ENCODE measurements around the gene CD300LB.

CD300LB gene

DNA sequence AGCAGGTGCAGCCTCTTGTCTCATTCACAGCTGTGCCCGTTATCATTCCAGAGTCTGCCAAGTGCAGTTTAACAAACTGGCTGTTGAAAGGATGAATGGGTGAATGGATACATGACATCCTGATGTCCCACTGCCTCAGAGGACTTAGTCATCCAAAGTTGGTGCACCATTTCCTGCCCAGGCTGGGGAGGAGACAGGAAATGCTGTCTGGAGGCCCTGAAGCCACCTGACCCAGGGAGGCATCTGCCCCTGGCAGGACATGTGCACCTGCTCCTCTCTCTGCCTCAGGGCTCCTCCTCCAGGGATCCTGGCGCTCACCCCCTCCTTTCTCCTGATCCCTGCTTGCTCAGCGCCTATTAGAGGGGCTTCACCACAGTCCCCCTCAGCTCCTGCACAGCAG lies 16.5 kb upstream of the CD300LB start:
- Histone ChIP-seq H4K20me1 (ENCODE audit: insufficient read depth) (no peaks in the 10 kb centered on the region), H3K4me2 (no peak overlapping the region), H3K27ac (no peak overlapping the region), H3K4me1 (ENCODE audit: low read depth, poor library complexity, severe bottlenecking) (no peaks in the 10 kb centered on the region), H3K27me3 (ENCODE audit: insufficient read depth, low read depth) (peaks cover 61% of the 10 kb centered on the region), H3K9ac (no peak overlapping the region), H3K4me3 (IDR thresholded peaks at IDR 0.05; ENCODE audit: insufficient read depth, low read depth, low read length) (no peak overlapping the region), H3K36me3 (ENCODE audit: insufficient read depth) (no peaks in the 10 kb centered on the region), H2AFZ (ENCODE audit: low read depth) (no peak overlapping the region), H3K79me2 (ENCODE audit: insufficient read depth, low read depth) (no peaks in the 10 kb centered on the region)
- TF ChIP-seq, protein P1, sequence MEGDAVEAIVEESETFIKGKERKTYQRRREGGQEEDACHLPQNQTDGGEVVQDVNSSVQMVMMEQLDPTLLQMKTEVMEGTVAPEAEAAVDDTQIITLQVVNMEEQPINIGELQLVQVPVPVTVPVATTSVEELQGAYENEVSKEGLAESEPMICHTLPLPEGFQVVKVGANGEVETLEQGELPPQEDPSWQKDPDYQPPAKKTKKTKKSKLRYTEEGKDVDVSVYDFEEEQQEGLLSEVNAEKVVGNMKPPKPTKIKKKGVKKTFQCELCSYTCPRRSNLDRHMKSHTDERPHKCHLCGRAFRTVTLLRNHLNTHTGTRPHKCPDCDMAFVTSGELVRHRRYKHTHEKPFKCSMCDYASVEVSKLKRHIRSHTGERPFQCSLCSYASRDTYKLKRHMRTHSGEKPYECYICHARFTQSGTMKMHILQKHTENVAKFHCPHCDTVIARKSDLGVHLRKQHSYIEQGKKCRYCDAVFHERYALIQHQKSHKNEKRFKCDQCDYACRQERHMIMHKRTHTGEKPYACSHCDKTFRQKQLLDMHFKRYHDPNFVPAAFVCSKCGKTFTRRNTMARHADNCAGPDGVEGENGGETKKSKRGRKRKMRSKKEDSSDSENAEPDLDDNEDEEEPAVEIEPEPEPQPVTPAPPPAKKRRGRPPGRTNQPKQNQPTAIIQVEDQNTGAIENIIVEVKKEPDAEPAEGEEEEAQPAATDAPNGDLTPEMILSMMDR (conservative IDR thresholded peaks at IDR 0.05; ENCODE audit: low read depth, low read length) = no peak

DNA sequence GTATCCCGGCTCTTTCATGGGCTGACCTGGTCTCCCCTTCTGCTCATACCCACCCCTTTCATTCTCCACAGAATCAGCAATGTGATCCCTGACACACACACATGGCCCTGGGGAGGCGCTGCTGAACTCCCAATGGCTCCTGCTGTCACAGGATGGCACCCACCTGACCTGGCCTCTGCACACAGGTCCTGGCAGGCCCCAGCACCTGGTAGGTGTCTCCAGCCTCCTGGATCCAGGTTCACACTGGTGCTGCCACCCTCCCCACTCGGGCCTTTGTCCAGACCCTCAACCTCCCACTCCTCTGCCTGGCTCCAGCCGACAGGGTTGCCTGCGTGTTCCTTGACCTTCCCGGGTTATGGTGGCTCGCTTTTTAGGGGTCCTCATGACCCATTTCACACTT lies 16.0 kb upstream of the CD300LB start:
- H3K27me3 ChIP-seq (ENCODE audit: insufficient read depth, low read depth) = peaks cover 60% of the 10 kb centered on the region
- H3K9ac ChIP-seq = no peak overlapping the region
- no peak overlapping the region for H3K4me2 ChIP-seq
- no peaks in the 10 kb centered on the region for H3K79me2 ChIP-seq (ENCODE audit: insufficient read depth, low read depth)
- no peak overlapping the region for H3K27ac ChIP-seq
- TF ChIP-seq, protein P1 (conservative IDR thresholded peaks at IDR 0.05; ENCODE audit: low read depth, low read length) = no peak
- no peaks in the 10 kb centered on the region for H4K20me1 ChIP-seq (ENCODE audit: insufficient read depth)
- H2AFZ ChIP-seq (ENCODE audit: low read depth) = no peak overlapping the region
- no peaks in the 10 kb centered on the region for H3K36me3 ChIP-seq (ENCODE audit: insufficient read depth)
- no peak overlapping the region for H3K4me3 ChIP-seq (IDR thresholded peaks at IDR 0.05; ENCODE audit: insufficient read depth, low read depth, low read length)
- no peaks in the 10 kb centered on the region for H3K4me1 ChIP-seq (ENCODE audit: low read depth, poor library complexity, severe bottlenecking)

DNA sequence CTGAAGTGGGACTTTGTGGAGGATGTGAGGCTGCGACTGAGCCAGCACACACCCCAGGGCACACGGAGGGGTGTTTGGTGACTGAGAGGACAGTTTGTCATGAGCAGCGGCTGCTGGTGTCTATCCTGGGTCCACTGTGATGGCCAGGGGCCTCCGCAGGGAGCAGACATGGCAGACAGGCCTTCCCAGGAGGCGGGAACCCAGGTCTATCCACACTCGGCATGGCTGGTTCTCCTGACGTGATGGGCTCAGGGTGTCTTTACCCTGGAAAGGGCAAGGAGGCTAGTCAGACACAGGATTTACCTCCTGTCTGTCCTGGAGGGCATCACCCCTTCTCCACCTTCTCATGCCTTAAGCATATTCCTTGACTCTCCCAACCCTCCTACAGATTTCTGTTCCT lies 15.3 kb upstream of the CD300LB start:
- no peaks in the 10 kb centered on the region for H4K20me1 ChIP-seq (ENCODE audit: insufficient read depth)
- no peak overlapping the region for H3K4me3 ChIP-seq (IDR thresholded peaks at IDR 0.05; ENCODE audit: insufficient read depth, low read depth, low read length)
- no peaks in the 10 kb centered on the region for H3K4me1 ChIP-seq (ENCODE audit: low read depth, poor library complexity, severe bottlenecking)
- H3K27ac ChIP-seq = no peak overlapping the region
- H3K9ac ChIP-seq = no peak overlapping the region
- no peaks in the 10 kb centered on the region for H3K79me2 ChIP-seq (ENCODE audit: insufficient read depth, low read depth)
- peaks cover 61% of the 10 kb centered on the region for H3K27me3 ChIP-seq (ENCODE audit: insufficient read depth, low read depth)
- no peaks in the 10 kb centered on the region for H3K36me3 ChIP-seq (ENCODE audit: insufficient read depth)
- H3K4me2 ChIP-seq = no peak overlapping the region
- TF ChIP-seq, protein P1 (conservative IDR thresholded peaks at IDR 0.05; ENCODE audit: low read depth, low read length) = no peak
- no peak overlapping the region for H2AFZ ChIP-seq (ENCODE audit: low read depth)

DNA sequence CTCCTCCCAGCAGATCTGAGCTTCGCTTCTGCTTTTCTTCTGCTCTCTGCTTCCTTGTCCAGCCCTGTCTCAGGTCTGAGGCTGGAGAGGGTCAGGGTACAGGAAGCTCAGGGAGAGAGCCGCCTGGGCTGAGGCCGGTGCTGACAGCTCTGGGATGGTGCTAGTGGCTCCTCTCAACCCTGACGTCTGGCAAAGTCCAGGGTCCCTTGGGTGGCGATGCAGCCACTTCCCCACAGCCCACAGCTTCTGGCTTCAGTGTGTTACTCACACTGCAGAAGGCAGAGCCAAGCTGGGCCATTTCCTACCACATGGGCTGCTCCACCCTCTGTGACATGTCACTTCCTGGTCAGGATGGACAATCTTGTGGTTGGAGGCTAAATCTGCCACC lies 14.6 kb upstream of the CD300LB start, which contains the start of gene CD300C:
TSS of gene CD300C (minus strand) at position 273 of the 388 bp plus-strand sequence. CDS start 333 bp downstream, outside the sequence.
- TF ChIP-seq, protein P1 (conservative IDR thresholded peaks at IDR 0.05; ENCODE audit: low read depth, low read length) = no peak
- Histone ChIP-seq H3K27ac (no peak within 1 kb of the TSS), H3K4me2 (no peak within 1 kb of the TSS), H3K36me3 (ENCODE audit: insufficient read depth) (no peaks in the 10 kb centered on the region), H4K20me1 (ENCODE audit: insufficient read depth) (no peaks in the 10 kb centered on the region), H3K4me3 (IDR thresholded peaks at IDR 0.05; ENCODE audit: insufficient read depth, low read depth, low read length) (no peak within 1 kb of the TSS), H3K27me3 (ENCODE audit: insufficient read depth, low read depth) (peaks cover 69% of the 10 kb centered on the region), H3K79me2 (ENCODE audit: insufficient read depth, low read depth) (no peaks in the 10 kb centered on the region), H3K4me1 (ENCODE audit: low read depth, poor library complexity, severe bottlenecking) (no peaks in the 10 kb centered on the region), H2AFZ (ENCODE audit: low read depth) (no peak within 1 kb of the TSS), H3K9ac (no peak within 1 kb of the TSS)

Data from KMS-11 (cell line).